Measurements from ENCODE around the gene ARHGAP22.

ARHGAP22 gene

DNA sequence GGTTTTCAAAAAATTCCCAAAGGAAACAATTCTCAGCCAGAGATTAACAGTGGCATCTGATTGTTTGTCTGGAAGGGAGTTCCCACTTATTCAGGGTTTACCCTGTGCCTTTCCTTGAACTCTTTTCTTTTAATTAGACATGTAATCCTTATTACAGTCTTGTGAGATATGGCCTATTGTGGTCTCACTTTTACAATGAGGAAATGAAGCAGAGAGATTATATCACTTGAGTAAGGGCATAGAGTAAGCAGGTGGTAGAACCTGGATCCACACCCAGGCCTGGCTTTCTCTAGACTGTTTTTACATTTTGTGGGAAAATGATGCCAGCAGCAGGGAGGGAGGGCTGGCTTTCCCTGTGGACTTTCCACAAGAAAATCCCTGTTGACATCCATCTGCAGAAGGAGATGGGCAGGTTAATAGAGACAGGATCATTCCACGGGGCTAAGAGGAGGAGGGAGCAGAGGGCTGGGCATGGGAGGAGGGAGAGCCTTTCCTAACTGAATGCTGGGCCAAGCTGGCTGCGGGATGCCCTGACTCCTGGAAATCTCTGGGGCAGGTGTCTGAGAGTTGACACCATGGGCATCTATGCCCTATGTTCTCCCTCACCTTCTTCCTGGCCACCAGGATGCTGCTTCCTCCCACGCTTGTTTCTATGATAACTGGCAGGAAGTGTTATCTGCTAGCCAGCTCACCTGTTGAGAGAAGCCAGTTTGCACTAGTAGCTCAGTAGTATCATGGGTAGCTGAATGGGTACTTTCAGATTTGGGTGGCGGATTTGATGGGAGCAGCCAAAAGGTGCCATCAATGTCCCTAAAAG is 28.7 kb upstream of the ARHGAP22 start:
- DNase-seq (ENCODE audit: low read depth in 3 of 3): no peak

DNA sequence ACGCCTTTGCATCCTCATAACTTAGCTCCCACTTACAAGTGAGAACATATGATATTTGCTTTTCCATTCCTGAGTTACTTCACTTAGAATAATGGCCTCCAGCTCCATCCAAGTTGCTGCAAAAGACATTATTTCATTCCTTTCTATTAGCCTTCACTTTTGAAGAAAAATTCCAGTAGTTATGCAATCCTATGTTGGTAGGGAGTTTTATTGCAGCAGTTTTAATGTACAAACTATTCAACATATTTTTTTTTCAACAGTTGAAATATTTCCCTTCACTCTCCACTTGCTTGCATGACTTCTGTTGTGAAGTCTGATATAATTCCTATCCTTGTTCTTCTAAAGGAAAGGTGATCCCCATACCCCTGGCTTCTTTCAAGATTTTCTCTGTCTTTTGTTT is 27.3 kb upstream of the ARHGAP22 start:
- DNase-seq (ENCODE audit: low read depth in 3 of 3): no peak

DNA sequence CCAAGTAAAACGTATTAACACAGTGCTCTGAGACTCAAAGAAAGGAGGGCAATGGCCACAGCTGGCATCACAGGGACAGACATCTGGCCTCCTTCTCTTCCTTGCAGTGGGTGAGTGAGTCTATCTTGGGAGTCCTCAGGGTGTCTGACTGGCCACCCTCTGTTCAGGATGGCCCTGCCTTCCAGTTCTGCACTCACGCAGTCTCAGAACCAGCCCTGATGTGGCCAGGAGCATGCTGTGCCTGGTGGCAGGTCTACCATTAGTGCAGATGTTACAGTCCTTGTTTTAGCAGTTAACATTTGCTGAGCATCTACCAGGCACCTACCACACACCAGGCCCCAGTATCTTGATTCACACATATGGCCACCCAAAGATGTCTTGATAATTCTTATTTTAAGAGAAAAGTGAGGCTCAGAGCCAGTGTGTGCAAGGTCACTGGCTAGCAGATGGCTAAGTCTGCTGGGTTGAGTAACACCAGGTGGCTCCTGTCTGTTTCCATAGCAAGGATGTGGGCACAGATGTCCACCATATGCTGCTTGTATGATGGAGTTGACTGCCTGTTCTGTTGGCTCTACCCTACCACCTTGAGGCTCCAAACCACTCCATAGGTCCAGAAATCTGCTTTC is 23.2 kb upstream of the ARHGAP22 start:
- no peak for DNase-seq (ENCODE audit: low read depth in 3 of 3)

DNA sequence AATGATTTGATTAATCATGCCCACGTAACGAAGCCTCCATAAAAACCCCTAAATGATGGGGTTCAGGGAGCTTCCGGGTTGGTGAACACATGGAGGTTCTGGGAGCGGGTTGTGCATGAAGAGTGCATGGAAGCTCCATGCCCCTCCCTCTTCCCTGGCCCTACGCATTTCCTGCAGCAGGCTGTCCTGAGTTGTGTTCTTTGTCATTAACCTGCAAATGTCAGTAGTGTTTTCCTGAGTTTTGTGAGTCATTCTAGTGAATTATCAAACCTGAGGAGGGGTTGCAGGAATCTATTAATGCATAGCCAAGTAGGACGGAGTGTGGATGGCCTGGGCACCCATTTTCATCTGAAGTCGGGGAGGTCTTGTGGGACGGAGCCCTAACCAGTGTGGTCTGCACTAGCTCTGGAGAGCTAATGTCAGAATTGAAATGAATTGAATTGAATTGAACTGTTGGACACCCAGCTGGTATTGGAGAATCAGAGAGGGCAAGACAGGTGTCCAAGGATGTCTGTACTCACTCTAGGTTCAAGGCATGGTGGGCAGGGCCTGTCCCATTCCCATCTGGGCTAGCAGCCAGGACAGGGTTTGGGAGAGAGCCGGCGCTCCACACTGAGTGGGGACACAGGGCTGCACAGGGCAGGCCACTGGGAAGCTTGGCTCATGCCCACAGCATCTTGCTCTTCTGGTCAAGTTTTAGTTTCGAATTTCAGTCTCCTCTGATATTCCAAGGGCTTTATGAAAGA is 22.3 kb upstream of the ARHGAP22 start:
- no peak for DNase-seq (ENCODE audit: low read depth in 3 of 3)

GRCh38 chr10:48626447-48626846 is 21.6 kb upstream of the ARHGAP22 start:
- DNase-seq (ENCODE audit: low read depth in 3 of 3): no peak

GRCh38 chr10:48625826-48626134 is 20.9 kb upstream of the ARHGAP22 start:
- DNase-seq (ENCODE audit: low read depth in 3 of 3): no peak

DNA sequence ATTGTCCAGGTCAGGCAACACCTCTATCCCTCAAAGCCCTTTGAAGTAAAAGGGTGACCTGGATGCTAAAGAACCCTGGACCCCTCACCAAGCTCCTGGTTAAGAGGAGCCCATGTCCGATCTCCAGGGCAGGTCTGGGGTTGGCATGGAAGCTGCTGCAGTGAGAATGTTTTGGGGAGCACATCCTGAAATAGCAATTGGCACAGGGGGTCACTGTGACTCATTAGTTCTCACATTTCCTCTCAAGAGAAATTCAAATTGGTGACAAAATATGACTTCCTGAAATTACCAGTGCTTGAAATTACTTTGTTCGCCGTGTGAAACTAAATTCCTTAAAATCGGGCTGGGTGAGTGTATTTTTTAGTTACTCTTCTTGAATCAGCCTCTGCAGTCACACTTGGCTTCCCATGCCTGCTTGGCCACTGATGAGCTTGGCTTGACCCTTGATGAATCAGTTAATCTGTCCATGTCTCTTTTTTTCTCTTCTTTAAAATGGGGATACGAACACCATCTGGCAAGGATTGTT is 18.8 kb upstream of the ARHGAP22 start:
- no peak for DNase-seq (ENCODE audit: low read depth in 3 of 3)

- no peak for DNase-seq (ENCODE audit: low read depth in 3 of 3)
These were observed 18.1 kb upstream of the ARHGAP22 start for GRCh38 chr10:48623009-48623408.

GRCh38 chr10:48620719-48621118 is 15.8 kb upstream of the ARHGAP22 start:
- no peak for DNase-seq (ENCODE audit: low read depth in 3 of 3)

DNA sequence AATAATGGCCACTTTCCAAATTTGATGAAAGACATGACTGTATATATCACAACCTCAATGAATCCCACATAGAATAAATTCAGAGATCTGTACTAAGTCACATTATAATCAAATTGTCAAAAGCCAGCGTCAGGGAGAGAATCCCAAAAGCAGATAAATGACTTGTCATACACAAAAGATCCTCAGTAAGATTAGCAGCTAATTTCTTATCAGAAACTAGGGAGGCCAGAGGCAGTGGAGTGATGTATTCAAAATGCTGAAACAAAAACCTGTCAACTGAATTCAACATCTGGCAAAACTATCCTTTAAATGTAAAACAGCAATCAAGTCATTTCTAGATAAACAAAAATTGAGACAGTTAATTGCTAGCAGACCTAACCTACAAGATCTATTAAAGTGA is 11.6 kb upstream of the ARHGAP22 start:
- no peak for DNase-seq (ENCODE audit: low read depth in 3 of 3)

DNA sequence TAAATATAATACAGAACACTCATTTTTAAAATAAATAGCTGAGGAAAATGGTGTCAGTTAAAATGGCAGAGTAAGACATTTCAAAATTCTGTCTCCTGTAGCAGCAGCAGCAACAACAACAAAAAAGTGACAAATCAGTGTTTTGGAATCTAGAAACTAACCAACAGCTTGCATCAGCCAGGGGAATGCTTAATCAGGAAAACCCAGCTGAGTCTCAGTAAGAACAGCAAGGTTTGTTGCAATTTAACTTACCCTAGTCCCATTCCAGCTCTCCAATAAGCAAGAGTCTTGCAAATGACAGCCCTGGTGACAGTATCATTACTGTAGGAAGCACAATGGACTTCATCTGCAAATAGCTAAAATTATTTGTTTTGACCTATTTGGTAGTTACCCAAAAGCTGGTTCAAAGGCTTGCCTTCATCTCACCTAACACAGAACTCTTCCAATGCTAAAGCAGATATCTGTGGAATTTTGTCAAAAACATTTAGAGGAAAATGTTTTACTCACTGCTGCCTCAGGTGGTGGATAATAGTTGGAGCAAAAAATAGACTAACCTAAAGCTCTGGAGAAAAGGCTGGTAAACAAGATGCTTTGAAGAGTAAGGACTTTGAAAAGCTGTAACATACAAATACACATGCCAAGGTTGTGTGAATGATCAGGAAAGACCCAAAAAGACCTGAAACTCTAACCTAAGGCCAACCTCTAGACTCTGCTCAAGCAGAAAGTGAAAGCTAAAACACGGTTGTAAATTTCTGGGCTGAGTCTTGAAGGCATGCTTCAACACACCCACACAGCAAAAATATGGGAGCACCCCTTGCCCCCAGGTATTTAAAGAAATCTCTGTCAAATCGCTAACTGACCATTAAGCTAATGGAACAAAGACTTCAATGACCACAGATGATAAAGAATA is 9.9 kb upstream of the ARHGAP22 start:
- no peak for DNase-seq (ENCODE audit: low read depth in 3 of 3)

- DNase-seq (ENCODE audit: low read depth in 3 of 3): no peak
These were observed 8.1 kb upstream of the ARHGAP22 start for GRCh38 chr10:48613016-48613415.

- DNase-seq (ENCODE audit: low read depth in 3 of 3): no peak
These were observed 7.5 kb upstream of the ARHGAP22 start for GRCh38 chr10:48612236-48612943.

DNA sequence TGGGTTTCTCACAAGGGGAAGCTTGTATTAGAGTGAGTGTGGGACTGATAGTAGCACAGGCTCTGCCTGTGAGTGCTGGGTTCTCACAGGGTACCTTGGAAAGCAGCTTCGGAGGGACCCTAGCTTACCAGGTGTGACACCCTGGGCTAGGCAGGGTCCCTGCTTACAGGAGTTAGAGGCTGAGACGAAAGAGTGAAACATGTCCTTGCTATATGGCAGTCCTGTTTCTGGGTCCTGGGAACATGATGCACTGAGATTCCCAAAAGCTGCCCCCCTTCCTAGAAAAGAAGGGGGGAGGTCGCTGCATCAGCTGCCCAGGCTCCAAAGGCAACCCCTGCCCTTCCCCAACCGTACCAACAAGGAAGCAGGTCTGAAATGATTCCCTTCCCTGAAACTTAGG is 6.3 kb upstream of the ARHGAP22 start:
- no peak for DNase-seq (ENCODE audit: low read depth in 3 of 3)

DNA sequence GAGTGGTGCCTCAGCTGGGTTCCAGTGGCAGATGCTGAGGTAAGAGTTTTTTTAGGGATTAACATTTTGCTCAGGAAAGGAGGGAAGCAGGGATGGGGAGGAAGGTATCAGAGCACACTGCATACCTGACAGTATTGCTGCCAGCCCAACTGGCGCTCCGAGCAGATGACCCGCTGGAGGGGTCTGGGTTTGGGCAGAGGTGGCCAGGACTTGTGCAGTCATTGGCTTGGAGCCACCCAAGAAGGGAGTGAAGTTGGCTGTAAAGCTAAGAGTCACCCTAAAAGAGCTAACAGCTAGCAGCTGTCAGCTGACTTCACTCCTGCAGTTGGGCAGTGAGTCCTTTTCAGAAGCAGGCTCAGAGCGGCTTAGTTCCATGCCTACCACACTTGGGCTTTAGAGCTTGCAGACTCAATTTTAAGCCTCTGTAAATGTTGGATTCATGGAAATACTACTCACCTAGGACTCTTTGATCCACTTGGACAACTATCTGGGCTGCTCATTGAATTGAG is 5.8 kb upstream of the ARHGAP22 start:
- no peak for DNase-seq (ENCODE audit: low read depth in 3 of 3)

DNA sequence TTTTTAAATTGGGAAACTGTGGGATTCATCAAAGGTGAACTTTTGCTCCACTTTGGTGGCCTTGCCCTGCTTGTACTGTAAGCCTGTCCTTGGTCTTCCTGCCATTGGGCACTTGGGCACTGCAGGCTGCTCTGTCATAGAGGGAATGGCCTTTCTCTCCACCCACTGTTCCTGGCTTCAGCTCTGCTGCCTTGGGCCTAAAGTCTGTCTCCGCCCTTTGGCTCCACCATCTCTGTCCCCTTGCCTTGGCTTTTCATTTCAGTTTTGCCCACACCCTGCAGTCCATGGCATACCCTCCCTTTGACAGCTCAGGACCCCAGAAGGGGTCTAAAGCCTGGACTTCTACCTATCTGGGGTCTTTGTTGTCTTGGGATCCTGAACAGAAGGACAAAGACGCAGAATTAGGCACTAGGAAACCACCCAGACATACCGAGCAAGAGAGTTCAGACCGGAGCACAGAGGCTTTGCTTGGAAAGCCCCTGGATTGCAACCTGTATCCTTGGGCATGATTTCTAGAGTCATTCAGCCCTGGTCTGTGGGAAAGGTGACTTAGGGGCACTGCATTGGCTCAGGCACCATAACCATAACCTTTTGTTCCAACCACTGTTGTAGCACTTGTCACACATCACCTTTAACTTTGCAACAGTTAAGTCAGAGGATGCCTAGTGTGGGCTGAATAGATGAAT is 5.2 kb upstream of the ARHGAP22 start:
- DNase-seq (ENCODE audit: low read depth in 3 of 3): no peak

DNA sequence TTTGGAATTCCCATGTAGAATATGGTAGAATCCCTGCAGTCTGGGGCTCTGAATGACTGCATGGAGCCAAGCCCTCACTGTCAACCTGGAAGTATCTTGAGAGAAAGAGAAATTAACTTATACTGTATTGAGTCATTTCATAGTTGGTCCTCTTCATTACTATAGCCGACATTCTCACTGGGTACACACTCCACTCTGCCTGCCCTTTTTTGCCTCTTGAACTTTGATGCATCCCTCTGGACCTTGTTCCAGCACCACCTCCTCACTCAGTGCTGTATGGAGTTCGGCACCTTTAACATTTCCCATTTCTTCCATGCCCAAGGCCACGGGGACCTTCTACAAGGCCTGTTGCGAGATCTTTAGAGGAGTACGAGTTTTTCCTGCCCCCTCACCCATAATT is 4.6 kb upstream of the ARHGAP22 start:
- DNase-seq (ENCODE audit: low read depth in 3 of 3): no peak

GRCh38 chr10:48608976-48609375 is 4.1 kb upstream of the ARHGAP22 start:
- DNase-seq (ENCODE audit: low read depth in 3 of 3): no peak

DNA sequence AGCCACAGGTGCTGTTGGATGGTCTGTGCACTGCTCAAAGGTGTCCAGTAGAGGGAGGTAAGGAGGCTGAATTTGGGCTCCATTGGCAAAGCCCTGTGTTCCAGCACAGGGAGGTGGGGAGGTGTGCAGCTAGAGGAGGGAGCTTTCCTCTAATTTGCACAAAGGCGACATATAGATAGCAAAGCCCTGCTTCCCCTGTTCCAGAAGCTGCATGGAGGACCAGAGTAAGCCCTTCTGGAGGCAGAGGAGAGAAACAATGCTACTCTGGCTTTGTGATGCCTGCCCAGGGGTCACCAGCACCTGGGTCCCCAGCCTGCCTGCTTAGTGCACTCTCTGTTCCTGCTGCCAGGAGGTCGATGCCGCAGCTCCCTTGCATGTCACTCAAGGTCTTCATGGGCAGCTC is 3.4 kb upstream of the ARHGAP22 start:
- no peak for DNase-seq (ENCODE audit: low read depth in 3 of 3)
